ENCODE data around the gene POLR2H.

Gene POLR2H

DNA sequence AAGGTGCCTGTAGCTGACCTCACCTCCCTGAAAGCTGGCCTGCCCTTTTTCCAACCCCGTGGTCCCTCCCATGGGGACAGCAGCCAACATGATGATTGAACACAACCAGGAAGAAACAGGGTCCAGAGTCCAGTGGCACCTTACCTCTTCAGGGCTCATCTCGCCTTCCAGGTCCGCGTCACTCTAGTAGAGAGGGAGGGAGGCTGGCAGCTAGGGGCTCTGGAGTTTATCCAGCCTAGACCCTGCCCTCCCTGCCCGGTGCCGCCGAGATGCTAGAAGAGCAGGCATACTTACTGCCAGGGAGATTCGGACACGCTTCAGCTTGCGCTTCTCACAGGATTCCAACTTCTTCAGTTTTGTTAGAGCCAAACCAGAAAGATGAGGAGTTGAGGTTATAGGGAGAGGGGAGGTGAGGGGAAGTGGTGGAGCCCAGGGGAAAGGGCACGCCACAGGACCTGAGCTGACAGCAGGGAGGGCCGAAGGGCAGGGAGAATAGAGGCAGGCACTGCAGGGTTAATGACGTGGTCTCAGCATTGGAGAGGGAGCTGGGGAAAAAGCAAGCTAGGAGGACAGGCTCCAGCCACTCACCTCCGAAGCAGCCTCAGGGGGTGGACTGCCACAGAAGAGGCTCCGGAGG is 9.2 kb upstream of the POLR2H start:
- no peak for ATAC-seq

GRCh38 chr3:184352897-184353545 is 8.5 kb upstream of the POLR2H start:
- ATAC-seq: no peak

DNA sequence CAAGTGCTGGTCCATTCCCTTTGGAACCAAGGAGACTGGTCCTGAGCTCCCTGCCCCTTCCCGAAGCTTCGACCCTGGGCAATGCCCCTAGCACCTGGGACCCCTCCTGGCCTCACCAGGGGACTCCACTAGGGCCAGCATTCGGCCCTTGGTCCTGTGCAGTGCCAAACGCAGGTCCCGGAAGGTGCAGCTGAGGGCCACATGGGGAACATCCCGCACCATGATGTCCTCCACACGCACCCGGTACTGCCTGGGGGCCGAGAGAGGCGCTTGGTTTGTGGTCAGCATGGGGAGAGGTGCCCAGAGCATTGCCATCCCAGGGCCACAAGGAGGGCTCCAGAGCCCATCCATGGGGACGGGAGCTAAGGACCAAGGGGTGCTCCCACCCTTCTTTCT is 8.0 kb upstream of the POLR2H start:
- no peak for ATAC-seq

DNA sequence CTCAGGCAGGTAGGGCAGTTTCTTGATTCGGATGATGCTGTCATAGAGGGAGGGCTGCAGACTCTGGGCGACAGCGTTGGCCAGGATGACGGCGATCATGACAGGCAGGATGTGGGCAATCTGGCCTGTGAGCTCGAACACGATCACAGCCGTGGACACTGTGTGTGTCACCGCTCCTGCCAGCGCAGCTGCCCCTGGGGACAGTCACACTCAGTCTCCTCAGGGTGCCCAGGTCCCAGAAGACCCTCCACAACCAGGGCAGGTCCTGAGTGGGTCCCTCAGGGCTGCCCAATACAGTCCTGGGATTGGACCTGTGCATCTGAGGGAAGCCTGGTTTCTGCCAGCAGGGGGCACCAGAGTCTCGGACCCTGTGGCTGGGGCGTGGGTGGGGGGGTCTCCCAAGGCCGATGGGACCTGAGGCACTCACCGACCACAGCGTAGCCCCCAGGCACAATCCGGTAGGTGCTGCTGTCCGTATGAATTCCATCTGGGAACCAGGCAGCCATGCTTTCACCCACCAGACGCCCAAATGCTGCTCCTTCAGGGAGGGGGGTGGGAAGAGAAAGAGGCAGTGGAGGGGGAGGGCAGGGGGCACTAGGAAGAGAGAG is 7.3 kb upstream of the POLR2H start:
- peak; percentile 67 to 73 for ATAC-seq

DNA sequence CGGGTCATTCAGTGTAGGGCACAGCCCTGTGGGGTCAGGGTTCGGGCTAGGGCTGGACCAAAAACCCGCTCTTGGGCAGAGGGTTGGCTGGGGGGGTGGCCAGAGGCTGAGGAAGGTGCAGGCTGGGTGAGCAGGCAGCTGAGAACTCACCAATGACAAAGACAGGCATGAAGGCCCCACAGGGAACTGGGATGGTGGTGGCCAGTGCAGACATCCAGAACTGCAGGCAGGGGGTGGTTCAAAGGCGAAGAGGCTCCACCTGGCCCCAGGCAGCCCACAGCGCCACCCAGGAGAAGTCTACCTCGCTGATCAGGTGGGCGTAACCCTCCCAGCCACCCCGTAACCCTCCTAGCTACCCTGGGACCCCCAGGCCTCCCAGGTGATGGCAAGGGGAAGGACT is 6.8 kb upstream of the POLR2H start:
- ATAC-seq: no peak

DNA sequence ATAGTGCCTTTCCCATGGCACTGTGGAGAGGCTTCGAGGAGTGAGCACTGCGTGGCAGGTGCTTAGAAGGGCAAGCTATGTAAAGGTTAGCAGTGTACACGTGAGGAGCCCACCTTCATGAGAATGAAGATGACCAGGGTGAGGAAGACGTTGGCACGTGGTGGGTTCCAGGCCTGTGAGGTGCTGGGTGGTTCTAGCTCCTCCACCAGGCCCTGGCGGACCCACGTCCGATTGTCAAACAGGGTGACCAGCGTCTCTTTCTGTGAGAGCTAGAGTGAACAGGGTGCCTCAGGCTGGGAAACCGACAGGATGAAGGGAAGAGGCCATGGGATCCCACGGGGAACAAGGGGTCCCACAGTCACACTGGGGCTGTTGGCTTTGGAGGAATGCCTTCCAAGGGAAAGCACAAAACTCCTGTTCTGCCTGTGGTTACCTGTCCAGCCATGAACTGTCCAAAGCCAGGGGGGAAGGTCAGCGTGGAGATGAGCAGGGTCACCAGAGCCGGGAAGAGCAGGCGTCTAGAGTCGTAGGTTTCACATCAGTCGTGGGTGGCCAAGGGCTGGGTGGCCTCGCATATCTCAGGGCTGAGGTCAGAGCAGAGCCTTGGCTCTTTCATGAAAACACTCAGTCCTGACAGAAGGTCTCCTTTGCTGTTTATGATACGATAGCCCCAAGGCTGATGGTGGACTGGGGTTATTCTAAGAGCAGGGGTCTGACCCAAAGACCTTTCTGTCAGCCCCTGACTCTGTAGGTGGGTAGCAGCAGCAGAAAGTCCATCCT is 6.1 kb upstream of the POLR2H start:
- no peak for ATAC-seq

DNA sequence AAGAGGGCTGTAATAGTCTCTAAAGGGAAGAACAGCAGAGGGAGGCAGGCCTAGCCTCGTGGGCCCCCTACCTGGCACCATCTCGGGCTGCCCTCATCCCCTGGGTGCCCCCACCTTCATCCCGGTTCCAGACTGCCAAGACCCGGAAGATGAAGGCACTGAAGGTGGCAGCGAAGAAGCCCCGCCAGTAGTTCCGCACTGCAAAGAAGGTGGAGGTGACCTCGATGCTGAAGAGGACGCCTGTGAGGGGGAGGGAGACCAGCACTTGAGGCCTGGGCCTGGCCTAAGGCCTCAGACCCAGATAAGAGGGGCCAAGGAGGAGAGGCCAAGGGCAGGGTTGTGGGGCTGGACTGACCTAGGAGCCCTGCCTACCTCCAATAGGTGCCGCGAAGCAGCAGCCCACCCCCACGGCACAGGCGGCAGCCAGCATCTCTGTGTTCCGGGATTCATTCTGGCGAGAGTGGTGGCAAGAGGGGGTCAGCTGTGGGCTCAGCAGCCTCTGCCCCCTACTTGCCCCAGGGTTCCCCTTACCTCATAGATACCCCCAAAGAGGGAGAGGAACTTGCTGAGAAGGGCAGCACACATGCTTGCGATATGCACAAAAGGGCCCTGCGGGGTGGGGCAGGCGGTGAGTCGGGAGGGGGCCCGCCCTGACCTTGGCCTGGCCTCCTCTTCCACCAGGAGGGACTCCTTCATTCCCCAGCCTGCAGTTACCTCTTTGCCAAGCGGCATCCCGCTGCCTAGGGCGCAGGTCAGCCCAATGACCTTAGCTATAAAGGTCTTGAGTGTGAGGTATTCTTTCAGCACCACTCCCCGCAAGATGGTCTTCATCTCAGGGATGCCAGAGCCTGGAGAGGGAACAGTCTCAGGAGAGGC is 4.0 kb upstream of the POLR2H start:
- ATAC-seq: no peak

GRCh38 chr3:184358124-184358767 is 3.3 kb upstream of the POLR2H start:
- no peak for ATAC-seq

- no peak for ATAC-seq
Observed at GRCh38 chr3:184358921-184359350, 2.6 kb upstream of the POLR2H start.

DNA sequence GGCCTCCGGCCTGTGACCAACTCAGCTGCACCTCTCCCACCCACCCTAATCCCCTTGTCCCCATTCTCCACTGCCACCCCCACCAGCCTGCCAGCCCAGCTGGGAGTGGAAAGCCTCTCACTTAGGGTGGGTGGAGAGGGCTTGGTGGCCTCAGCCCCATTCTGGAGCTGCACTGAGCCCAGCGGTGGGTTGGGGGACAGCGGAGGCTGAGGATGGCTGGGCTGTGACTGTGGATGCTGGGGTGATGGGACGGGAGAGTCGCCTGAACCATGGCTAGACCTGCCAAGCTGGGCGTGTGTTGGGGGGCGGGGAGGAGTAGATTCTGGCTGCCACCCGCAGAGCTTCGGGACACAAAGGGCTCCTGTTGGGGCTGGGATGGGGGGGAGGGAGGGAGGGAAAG is 1.9 kb upstream of the POLR2H start:
- ATAC-seq: no peak

GRCh38 chr3:184360070-184360928 is 1.2 kb upstream of the POLR2H start:
- ATAC-seq: no peak

DNA sequence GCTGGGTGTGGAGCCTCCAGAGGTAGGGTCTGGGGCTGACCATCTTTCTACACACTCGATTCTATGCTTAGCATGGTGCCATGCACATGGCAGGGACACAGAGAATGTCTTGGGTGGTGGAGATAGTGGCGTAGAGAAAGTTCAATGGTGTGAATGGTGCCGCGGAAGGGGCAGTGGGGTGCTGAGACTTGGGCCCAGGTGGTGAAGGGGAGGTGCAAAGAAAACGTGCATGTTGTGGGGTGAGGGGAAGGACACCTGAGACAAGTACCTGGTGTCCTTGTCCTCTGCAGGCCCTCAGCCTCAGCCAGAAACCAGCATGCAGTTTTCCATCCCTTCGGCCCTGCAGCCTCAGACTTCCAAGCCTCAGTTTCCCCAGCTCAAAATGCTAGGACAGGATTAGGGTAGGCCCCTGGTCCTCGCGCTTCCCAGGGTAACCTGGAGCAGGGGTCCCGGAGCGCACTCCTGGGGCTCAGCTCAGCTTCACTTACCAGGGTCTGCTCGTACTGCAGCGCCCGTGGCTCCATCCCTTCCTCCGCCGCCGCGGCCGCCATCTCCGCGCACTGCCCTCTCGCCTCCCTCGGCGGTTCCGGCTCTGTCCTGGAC is 480 bp upstream of the POLR2H start:
- no peak for ATAC-seq

DNA sequence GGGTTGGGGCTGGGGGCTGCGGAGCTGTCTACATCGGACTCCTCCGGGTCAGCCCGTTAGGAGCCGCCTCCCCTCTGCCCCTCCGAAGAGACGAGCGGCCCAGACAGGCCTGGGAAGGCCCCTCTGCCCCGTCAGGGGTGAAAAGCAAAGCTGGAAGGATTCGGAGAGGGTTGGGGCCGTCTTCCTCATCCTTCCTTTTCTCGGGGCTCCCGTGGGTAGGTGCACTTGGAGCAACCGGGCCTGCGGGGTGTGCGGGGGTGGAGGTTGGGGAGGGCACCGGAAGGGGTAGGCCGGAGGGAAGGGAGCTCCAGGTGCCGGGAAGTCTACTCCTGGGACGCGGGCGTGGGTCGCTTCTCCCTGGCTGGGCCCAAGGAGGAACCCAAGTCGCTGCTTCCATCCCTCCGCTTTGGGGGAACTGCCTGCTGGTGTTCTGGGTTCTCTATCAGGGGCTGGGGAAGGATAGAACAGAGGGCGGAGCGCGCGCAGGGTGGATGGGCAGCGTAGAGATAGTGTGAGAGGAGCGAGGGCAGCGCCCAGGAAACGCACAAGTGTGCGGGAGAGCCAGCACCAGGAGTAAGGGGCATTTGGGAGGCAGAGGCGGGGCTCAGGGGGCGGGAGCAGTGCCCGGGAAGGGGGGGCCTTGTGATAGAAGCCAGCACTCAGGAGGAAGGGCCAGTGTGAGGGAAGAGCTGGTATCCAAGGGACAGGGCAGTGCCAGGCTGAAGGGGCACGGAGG is 590 bp downstream of the POLR2H start:
- ATAC-seq: peak; percentile 11 to 17

- ATAC-seq: peak; percentile 87
Observed at GRCh38 chr3:184362668-184363546, 1.4 kb downstream of the POLR2H start.

DNA sequence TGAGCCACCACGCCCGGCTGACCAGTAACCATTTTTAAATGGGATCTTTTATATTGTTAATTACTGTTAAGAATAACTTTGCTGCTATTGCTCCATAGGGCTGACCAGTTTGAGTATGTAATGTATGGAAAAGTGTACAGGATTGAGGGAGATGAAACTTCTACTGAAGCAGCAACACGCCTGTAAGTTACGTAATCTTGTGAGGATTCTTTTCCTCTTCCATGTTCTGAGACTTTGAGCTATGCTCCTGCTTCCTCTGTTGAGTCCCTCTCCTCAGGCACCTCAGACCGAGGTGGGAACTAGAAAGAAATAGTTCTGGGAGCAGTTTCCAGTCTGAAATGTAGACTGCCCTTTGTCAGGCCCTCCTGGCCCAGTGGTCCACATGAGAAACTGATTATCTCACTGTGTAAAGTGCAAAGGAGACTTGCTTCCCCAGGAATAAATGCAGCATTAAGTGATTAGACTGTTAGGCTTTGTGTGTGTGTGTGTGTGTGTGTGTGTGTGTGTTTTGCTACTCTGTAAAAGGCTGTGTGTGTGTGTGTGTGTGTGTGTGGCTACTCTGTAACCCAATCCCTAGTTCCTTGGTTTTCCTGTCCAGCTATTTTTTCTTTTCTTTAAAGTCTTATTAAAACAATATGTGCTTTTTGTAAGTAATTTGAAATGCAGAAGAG is 5.2 kb downstream of the POLR2H start:
- no peak for ATAC-seq

DNA sequence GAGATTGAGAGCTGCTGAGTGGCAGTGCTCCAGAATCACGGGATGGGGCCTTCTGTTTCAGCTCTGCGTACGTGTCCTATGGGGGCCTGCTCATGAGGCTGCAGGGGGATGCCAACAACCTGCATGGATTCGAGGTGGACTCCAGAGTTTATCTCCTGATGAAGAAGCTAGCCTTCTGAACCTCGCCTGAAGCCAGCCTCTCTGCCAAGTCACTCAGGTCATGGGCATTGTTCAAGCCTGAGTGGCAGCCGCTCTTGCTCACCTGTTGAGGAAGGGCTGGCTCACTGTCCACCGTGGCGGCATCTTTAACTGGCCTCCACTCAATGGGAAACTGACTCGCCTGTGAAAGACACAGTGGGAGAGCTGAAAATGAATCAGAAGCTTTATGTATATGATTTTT is 6.6 kb downstream of the POLR2H start:
- ATAC-seq: no peak

DNA sequence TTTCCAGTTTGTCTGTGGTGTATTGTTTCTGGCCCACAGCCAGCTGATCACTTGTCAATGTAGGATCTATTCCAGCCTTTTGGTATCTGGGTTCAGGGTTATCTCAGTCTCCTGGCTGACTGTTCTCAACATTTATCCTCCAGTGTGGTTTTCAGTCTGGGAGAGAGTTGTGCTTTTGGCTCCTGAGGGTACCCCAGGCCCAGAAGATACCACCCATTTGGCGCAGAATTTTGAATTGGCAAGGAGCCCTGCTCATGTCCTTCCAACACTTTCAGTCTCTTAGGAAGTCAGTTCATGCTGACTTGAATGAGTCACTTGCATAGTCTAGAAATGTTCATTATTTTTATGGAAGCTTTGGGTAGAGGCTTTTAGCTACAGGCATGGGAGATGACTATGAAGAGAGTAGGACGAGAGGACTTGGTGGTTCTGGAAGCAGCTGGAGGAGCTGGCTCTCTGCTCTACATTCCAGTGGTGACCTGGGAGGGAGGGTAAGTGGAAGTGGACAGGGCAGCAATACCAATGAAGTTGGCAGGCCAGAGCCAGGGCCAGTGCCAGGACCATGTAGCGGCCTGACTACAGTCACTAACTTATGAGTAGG is 7.2 kb downstream of the POLR2H start:
- ATAC-seq: no peak

DNA sequence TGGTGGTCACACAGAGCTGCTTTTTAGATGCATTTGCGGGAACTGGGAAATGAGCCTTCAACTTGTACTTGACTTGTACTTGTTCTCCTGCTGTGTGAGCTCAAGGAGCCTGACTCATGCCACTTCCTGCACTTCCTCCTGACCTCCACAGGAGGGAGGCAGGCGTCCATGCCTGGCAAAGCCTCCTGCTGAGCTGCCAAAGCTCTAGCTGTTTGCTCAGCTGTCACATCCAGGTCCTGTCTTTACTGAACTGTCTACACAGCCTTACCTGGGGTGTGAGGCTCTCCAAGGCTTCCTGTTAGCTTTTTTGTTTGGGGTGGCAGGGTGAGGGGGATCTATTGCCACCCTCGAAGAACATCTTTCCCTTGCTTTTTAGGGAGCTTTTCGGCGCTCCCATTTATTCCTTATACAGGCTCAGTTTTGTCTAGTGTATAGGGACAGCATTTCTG is 10.1 kb downstream of the POLR2H start:
- ATAC-seq: peak; percentile 89 to 92
